Panc1 (cell line): ENCODE results near the gene OR10R2.

Source experiments
- CTCF ChIP-seq: fragments of 450-650 bp; IDR thresholded peaks from 2 replicates; pipeline ENCODE4 v1.5.1; 2017; ENCODE audit warnings: mild to moderate bottlenecking
- REST ChIP-seq, 2 experiments: IDR thresholded peaks; 2 replicates each; pipeline ENCODE4 v1.6.1; 2011 to 2012; ENCODE audit warnings: low read depth in 2 of 2, control low read depth in 1 of 2, low read length in 1 of 2, mild to moderate bottlenecking in 1 of 2, moderate library complexity in 1 of 2; ENCODE audit not compliant: insufficient read depth in 1 of 2

DNA sequence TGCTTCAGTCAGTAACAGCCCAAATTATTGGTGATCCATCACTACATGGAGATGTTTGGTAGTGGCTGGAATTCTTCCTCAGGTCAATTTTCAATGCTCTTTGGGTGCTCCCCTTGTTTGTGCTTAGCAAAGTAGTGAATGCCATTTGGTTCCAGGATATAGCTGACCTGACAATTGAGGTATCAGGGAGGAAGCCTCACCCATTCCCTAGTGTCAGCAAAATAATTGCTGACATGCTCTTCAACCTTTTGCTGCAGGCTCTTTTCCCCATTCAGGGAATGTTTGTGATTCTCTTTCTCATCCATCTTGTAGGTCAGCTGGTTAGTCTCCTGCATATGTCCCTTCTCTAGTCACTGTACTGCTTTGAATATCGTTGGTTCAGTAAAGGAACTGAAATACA is 17.5 kb upstream of the OR10R2 start:
- TF ChIP-seq CTCF = no peak
- TF ChIP-seq REST (IDR thresholded peaks at IDR 0.05; ENCODE audit: insufficient read depth in 1 of 2, low read depth in 2 of 2, low read length in 1 of 2) = no peak
